AG08395 (cell line): ENCODE measurements around the gene SFRP4.
"Not testable (repeated sequence)": the region's sequence is repeated elsewhere in the genome, so short reads cannot be mapped to it uniquely, and the experiment has no call there.

Experiments
- DNase-seq: peaks from one replicate; pipeline ENCODE4 v3.0.0; 2012; ENCODE audit warnings: mixed read lengths, low spot score

SFRP4 gene

DNA sequence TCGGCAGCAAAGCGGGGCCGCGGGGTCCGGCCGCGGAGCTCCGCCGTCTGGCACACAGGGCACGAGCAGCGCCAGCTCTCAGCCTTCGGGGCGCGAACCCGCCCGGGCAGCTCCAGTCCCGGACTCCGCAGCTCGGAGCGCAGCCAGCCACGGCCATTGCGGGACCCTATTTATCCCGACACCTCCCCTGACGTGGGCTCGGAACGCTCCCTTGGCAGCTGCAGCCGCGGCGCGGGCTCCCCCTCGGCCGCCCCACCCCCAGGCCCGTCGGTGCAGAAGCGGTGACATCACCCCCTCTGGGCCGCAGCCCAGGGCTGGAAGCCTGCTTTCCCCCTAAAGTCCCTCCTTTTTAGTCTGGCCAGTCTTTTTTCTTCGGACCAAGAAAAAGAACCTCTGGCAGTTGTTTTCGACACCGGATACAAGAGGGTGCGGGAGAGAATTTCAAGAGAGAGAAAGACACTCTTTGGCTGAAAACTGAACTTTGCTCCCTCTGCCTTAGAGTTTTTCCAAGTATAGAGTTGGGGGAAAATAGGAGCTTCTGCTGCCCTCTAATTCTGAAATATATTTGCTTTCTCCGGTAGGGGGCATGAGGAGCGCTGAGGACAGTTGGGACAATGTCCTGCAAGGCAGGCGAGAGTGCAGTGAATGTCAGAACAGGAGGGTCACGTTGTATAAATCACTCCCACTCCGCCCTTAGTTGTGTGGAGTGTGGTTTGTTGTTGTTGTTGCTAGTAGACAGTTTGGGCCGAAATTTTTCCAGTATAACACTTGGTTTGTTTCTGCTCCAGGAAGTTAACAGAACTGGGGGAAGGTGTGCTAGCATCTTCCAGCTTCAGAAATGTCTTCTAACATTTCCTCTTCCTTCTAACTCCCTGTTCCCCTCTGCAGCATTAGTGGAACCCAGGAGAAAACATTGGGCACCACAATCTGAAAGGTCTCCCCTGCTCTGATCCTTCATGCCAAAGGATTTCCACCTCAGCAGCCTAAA lies at the start of gene SFRP4:
SFRP4 (minus strand) TSS at position 145 of the 988 bp plus-strand sequence. CDS start 280 bp downstream, outside the sequence.
- DNase-seq = peak; percentile 60

DNA sequence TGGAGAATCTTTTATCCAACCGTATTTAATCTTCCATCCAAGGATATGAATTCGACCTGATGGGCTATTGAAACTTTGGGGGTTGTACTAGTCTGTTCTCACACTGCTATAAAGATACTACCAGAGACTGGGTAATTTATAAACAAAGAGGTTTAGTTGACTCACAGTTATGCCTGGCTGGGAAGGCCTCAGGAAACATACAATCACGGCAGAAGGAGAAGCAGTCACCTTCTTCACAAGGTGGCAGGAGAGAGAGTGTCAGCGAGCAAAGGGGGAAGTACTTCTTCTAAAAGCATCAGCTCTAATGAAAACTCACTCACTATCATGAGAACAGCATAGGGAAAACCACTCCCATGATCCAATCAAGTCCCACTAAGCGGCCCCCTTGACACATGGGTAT lies 47.6 kb upstream of the SFRP4 start:
- no peak for DNase-seq

DNA sequence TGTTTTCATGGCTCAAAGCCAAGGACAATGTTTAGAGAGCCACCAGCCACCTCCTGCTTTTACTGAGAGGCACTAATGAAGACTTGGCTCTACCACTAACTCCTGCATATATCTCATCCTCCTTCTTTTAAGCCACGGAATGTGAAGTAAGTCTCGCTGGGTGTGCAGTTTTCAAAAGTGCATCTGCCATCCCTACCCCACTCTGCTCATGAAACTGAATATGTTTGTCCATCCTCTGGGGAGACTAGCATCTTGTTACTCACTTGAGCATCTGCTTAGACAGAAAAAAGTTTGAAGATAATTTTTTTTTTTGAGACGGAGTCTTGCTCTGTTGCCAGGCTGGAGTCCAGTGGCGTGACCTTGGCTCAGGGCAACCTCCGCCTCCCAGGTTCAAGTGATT lies 44.6 kb upstream of the SFRP4 start:
- DNase-seq = no peak

DNA sequence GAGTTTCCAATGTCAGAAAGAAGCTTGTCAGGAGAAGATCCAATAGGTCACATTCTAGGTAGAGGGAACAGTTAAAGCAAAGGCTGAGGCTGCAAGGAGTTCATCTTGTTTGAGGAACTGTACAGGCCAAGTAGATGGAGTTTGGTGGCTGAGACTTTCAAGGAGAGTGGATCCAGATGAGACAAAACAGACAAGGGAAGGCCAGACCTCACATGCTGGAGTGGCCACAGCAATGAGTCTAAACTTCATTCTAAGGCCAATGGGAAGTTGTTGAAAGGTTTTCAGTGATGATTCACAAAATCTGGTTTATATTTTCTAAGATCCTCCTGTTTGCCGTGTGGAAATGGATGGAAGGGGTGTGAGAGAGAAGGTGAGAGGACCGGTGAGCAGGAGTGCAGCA lies 43.9 kb upstream of the SFRP4 start:
- peak; percentile 40 for DNase-seq

DNA sequence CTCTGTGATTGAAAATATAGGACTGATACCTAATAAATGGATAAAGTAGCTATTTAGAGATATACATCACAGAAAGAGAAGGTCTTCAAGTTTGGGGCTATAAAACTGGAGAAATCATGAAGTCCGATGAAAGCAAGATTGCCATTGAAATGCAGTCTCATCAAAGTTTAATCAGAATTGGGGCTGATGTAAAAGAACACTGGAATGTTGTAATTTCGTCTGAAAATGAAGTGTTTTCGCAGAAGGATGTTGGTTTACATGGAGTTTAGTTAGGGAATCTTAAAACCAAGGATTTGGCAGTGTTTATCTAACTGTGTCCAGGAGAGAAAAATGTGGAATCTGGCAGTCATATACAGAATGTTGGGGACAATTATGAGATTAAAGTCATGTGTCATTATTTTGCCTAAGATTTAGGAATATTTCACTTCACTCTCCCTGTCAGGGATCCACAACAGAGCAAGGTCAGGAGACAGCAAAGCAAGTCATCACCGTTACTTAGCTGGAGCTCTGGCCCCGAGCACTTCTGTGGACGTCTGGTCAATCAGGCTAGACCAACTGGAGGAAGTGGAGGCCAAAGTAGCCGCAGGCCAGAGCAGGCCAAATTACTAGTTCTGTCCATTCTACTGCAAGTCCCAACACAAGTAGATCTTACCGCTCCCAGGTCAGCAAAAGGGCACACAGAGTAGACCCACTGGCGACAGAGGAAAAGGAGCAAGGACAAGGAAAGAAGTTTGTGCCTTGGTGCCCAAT lies 40.8 kb upstream of the SFRP4 start:
- DNase-seq = no peak

DNA sequence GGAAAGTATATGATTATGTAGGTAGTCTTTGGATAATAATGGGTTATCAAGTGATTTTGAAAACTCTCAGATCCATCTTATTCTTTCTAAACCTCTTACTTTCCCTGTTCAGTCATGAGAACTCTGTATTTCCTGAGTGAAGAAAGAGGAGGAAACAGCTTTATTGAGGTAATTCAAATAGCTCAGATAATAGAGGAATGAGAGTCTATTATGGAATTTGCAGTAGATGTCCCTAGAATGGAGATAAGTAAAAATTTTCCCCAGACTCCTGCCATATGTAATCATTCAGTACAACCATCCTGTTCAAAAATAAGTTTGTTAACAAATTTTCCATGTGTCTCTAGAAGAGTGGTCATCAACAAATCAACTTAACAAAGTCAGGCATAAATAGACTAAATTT lies 40.2 kb upstream of the SFRP4 start:
- DNase-seq = no peak

DNA sequence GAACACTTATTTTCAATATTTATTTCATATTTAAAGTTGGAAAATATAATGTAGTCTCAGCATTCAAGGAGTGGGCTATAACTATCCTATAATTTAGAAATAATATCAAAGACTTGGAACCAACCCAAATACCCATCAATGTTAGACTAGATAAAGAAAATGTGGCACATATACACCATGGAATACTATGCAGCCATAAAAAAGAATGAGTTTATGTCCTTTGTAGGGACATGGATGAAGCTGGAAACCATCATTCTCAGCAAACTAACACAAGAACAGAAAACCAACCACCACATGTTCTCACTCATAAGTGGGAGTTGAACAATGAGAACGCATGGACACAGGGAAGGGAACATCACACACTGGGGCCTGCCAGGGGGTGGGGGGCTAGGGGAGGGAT lies 37.6 kb upstream of the SFRP4 start:
- DNase-seq = not testable (repeated sequence)

DNA sequence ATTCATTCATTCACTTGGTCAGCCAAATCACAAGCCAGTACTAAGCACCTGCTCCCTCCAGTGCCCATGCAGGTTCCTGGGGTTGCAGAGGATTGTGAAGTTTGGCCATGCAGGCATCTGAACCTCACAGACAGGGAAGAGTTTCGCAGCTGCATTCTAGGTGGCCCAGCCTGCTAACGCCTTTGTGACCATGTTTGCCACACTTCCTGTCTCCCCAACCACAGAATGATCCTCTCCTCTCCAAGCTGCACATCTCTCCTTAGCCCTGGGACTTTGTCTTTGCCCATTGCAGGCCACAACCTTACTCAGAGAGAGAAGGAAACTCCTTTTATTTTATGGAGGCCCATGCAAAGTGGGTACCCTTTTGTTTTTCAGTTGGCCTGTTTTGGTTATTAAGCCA lies 35.6 kb upstream of the SFRP4 start:
- DNase-seq = no peak

DNA sequence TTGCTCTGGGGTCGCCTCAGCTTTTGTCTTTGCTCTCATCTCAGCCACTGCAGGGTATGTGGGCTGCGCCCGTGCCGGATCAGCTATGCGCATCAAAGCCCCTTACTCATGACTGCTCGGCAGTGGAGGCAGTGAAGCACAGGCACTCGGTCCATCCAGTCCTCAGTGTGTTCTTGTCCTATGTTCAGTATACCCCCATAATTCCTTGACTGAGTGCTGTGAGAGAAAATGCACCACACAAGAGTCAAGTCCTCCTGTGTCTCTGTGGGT lies 31.3 kb upstream of the SFRP4 start:
- DNase-seq = no peak

DNA sequence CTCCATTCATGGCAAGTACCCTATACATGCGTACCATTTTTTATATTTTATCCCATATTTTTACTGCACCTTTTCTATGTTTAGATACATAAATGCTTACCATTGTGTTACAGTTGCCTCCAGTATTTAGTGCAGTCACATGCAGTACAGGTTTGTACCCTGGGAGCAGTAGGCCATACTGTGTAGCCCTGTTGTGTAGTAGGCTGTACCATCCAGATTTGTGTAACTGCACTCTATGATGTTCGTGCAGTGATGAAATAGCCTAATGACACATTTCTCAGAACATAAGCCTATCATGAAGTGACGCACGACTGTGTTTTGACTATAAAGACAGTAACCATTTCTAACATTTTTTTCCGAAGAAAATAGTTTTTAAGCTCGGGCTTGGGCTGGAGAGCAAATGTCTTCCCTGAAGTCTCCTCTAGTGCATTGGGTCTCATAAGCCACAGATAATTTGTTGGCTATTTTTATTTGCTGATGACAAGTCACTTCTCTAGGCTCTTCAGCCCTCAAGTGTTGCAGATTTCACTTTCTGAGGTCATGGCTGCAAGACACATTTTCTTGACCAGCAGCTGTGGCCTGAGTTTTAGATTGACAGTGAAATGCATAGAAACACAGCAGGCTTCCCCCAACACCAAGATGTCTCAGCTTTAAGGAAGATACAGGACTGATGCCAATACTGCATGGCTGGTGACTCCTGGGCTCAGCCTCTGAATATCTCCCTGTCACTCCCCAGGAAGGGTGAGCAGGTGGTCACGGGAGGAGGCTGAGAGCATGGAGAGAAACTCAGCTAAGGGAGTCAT lies 30.7 kb upstream of the SFRP4 start:
- DNase-seq = no peak

DNA sequence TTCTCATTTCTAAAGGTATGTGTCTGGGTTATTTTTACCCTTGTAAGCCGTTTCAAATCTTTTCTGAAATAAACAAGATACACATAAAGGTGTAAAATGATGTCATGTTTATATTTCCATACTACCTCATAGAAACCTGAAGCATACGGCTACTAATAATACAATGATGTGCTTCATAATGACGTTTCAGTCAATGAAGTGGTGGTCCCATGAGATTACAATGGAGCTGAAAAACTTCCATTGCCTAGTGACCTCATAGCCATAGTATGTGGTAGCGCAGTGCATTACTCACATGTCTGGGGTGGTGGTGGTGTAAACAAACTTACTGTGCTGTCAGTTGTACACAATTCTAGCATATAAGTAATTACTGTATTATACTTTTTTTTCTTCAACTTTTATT lies 28.7 kb upstream of the SFRP4 start:
- DNase-seq = no peak

DNA sequence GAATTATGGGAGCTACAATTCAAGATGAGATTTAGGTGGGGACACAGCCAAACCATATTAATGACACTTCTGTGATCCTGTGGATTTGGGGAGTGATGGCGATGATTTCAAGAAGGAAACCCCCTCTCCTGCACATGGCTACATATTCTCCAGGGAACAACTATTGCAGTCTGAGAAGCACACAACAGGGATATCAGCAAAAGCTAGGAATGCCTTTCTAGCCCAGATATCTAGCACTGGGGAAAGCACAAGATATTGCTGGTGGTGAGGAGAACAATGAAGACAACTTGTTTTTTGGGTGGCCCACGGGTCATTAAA lies 28.1 kb upstream of the SFRP4 start:
- no peak for DNase-seq

DNA sequence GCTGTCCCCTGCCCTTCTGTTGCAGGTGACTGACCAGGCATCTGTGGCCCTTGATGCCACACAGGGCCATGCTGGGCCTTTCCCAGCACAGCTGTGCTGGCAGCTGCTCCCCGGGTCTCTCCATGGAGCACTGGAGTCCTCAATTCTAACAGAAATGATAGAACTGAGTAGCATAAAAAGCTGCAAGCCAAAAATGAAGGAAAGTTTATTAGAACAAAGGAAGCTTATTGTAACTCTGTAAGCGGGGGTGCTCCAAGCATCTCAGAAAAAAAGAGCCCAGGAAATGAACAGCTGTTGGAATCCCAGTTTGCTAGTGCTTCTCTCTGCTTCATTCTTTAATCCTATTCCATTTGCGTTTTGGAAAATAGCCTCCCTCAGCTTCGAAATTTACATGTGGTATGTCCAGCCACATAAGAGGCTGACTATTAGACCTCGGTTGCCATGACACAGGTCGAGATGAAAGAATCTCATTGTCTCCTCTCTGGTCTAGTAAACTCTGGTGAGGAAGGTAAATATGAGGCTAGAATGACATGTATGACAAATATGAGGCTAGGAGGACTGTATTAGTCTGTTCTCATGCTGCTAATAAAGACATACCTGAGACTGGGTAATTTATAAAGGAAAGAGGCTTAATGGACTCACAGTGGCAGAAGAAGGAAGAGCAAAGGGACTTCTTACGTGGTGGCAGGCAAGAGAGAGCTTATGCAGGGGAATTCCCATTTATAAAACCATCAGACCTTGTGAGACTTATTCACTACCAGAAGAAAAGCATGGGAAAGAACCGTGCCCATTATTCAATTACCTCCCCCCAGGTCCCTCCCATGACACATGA lies 27.5 kb upstream of the SFRP4 start:
- no peak for DNase-seq

DNA sequence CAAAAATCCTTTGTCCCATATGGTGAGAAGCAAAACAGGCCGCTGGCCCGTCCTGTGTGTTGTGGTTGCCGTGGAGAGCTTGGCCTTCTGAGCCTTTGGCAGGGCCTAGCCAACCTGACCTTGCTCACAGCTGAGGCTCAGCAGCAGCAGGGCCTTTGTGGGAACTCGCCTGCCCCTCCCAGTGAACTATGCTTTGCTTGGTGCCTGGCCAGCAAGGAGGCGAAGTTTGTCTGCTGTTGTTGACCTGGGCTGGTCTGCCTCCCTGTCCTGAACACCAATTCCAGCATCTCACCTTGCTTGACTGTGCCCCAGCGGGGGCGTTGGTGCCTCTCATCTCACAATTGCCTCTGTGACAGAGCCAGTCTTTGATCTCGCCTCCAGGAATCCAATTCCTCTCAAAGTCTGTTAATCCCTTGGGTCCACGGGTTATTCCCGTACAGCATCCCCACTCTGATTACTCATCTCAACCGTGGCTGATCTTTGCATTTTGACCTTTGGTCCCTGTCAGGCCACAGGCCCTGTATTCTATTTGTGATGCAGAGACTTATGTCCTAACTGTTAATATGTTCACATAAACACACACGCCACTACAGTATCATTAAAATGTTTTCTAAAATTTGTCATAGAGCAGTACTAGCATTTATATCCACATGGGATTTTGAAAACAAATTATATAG lies 26.5 kb upstream of the SFRP4 start:
- DNase-seq = no peak

DNA sequence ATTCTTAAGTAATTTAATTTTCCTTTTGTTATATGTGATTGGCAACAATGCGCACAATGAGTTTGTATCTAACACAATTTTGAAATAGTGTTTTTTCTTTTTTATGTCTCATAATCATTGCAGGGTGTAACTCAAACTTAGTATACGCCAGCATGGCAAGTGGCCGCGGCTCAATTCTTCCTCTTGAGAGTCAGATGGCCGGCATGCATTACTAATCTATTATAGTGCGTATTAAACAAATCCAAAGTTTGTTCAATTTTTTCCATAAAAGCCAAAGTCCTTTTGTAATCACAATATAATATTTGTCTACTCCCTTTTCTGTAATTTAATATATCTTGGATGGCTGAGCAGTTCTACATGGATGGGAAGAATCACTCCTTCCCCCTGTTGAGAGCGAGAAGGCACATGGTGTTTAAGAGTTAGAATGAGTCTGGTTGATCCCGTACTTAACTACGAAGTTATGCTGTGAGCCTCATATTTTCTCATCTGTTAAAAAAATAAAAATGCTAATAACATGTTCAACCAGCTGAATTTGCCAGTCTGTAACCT lies 16.5 kb upstream of the SFRP4 start:
- no peak for DNase-seq

DNA sequence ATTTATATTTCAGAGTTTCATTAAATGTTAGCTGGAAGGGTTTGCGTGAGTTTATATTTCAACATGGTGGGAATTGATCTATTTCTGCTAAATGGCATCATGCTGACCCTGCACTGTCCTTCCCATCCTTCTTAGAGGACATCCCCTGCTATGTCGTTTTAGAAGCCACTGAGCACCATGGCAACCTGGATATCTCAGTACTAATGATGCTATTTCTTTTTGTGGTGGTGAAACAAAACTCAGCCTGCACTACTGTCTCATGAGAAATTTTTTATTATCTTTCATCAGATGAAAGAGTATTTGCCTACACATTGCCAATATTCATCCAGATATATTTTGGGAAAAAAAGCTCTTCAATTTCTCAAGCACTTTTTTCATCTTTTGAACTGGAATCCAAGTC lies 15.9 kb upstream of the SFRP4 start:
- no peak for DNase-seq

DNA sequence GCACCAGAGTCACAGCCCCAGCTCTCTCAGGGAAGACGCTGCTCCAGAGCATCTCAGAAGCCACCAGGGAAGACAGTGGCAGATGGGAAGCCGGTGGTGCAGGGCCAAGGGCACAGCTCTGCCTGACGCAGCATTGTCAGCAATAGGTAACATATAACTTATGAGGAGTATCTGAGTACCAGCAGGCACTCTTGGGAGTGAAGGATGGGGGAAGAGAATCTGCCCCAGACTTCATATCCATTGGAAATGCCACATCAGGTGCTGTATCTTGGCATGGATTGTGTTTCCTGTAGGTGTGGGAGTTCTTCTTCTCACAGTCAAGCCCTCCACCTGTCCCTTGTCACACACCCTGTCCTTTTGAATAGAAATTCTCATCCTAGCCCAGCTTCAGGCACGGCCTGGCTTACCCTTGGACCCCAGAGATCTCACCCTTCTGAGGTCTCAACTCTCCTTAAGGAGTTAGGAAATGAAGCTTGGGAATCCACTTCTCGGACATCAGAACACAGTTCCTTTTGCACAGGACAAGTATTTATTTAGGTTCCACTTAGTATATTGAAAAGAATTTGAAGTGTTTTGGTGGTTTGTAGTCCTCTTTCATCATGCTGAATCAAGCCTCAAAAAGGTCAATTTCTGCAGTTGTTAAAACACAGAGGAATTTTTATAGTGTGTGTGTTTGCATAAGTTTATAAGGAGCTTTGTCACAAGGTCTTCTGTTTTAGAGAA lies 13.8 kb upstream of the SFRP4 start:
- DNase-seq = peak; percentile 36

DNA sequence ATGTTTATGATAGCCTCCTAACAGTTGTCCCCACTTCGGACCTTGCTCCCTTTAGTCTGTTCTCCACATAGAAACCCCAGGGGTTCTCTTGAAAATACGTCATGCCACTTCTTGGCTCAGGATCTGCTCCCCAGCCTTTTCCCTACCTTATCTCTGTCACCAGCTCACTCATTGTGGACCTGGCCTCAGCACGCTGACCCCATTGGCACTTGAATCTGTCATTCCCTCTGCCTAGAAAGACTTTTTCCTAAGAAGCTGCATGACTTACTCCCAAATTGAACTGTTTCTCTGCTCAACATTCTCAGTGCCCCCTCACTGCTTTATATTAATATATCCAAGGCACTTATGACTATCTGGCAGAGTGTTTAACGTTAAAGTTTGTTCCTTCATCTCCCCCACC lies 12.3 kb upstream of the SFRP4 start:
- DNase-seq = no peak

DNA sequence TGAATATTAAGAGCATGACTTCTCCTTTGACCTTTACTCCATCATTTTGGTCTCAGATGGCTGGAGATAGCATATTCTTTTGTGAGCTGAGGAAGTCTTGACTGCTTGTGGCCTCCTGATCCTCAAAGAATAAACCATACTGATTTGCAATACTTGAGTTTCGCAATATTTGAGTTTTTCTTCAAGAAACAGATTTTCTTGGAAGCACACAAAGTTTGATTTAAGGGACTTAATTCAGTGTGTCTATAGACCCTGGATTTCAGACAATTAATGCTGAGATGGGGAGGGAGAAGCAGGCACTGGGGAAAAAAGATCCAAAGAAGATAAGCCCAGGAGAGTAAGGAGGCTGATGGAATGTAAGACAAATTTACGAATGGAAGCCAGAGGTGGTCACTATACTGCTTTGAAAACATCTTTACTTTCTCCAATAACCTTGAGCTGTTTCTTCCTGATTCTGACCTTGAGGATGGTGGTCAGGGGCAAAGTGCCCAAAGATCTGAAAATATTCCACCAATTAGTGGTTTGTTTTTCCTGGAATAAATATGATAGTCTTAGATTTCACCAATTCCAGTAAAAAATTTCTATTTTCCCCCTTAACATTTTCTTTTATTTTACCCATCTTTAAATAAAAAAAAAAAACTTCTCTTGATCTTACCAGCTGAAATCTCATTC lies 11.3 kb upstream of the SFRP4 start:
- no peak for DNase-seq

DNA sequence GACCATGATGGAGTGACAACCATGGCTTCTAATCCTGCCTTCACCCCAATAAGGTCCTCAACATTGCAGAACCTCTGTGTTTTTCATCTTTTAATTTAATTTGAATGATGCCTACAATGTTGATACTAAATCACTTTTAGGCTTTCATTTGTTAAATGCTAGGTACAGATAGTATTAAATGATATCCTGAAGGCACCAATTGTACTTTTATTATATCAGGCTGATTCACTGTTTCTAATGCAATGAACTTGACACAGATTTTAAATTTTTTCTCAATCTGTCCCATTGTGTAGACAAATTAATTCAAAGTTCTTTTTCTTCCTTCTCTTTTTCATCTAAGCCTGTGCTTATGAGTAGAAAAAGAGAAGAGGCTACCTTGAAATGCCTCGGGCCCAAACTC lies 9.0 kb upstream of the SFRP4 start:
- no peak for DNase-seq
